Type B pancreatic cell (in vitro differentiated cells): ENCODE measurements around the gene ARAP3. TPM values are rescaled to one million over a fixed set of nuclear protein-coding genes. Genes with fewer than 3 reads are reported as not detected.

ENCODE experiments used
- DNase-seq: peaks from one replicate; pipeline ENCODE4 v3.0.0; 2021; ENCODE audit warnings: mixed read lengths; ENCODE audit not compliant: unreplicated experiment; ENCODE audit errors: extremely low spot score
- H3K27ac Mint-ChIP-seq: 2 replicates; pipeline ENCODE4 v1.8.0; 2021; ENCODE audit warnings: mild to moderate bottlenecking, mixed read lengths
- H3K27me3 Mint-ChIP-seq: 2 replicates; pipeline ENCODE4 v1.8.0; 2021; ENCODE audit warnings: mixed read lengths
- H3K36me3 Mint-ChIP-seq: 2 replicates; pipeline ENCODE4 v1.8.0; 2021; ENCODE audit warnings: mixed read lengths
- H3K4me1 Mint-ChIP-seq: one replicate; pipeline ENCODE4 v1.8.0; 2021; ENCODE audit warnings: mixed read lengths; ENCODE audit not compliant: unreplicated experiment
- H3K4me3 Mint-ChIP-seq: 2 replicates; pipeline ENCODE4 v1.8.0; 2021; ENCODE audit warnings: mild to moderate bottlenecking, mixed read lengths
- H3K9me3 Mint-ChIP-seq: 2 replicates; pipeline ENCODE4 v1.8.0; 2021; ENCODE audit warnings: mixed read lengths
- CTCF ChIP-seq: fragments of 200-600 bp; sonication (generic); conservative IDR thresholded peaks from 2 replicates; pipeline ENCODE4 v1.5.0; 2021; ENCODE audit warnings: antibody characterized with exemption, mild to moderate bottlenecking
- total RNA-seq: library from RNA; stranded (reverse); gene quantifications from 2 replicates; pipeline ENCODE4 v1.2.1, GENCODE V29; 2021; ENCODE audit warnings: low replicate concordance

Gene ARAP3
- total RNA-seq, 1 donor from 2014 or later = 8.4 TPM

- peaks cover 20% of the 10 kb centered on the region for H3K27me3 Mint-ChIP-seq
- no peak overlapping the region for H3K4me3 Mint-ChIP-seq
- peak overlapping the region; percentile 34 for H3K27ac Mint-ChIP-seq
- H3K36me3 Mint-ChIP-seq = no peaks in the 10 kb centered on the region
- no peaks in the 10 kb centered on the region for H3K9me3 Mint-ChIP-seq
- DNase-seq = no peak
- TF ChIP-seq CTCF = no peak
- H3K4me1 Mint-ChIP-seq = peaks cover 25% of the 10 kb centered on the region
These were observed 31.7 kb upstream of the ARAP3 start for GRCh38 chr5:141713616-141714309.

GRCh38 chr5:141711687-141712086 lies 29.7 kb upstream of the ARAP3 start:
- no peak overlapping the region for H3K4me3 Mint-ChIP-seq
- TF ChIP-seq CTCF = no peak
- no peaks in the 10 kb centered on the region for H3K36me3 Mint-ChIP-seq
- peaks cover 25% of the 10 kb centered on the region for H3K4me1 Mint-ChIP-seq
- H3K27me3 Mint-ChIP-seq = peaks cover 15% of the 10 kb centered on the region
- no peak overlapping the region for H3K27ac Mint-ChIP-seq
- no peaks in the 10 kb centered on the region for H3K9me3 Mint-ChIP-seq
- DNase-seq = no peak

GRCh38 chr5:141709699-141710267 lies 27.8 kb upstream of the ARAP3 start:
- H3K4me3 Mint-ChIP-seq = no peak overlapping the region
- H3K4me1 Mint-ChIP-seq = peaks cover 19% of the 10 kb centered on the region
- no peak for TF ChIP-seq CTCF
- H3K27me3 Mint-ChIP-seq = peaks cover 13% of the 10 kb centered on the region
- no peaks in the 10 kb centered on the region for H3K9me3 Mint-ChIP-seq
- H3K36me3 Mint-ChIP-seq = no peaks in the 10 kb centered on the region
- no peak overlapping the region for H3K27ac Mint-ChIP-seq
- DNase-seq = no peak

GRCh38 chr5:141708016-141708415 lies 26.0 kb upstream of the ARAP3 start:
- H3K9me3 Mint-ChIP-seq = no peaks in the 10 kb centered on the region
- H3K4me3 Mint-ChIP-seq = no peak overlapping the region
- H3K27me3 Mint-ChIP-seq = peaks cover 13% of the 10 kb centered on the region
- no peak for DNase-seq
- H3K36me3 Mint-ChIP-seq = no peaks in the 10 kb centered on the region
- no peak overlapping the region for H3K27ac Mint-ChIP-seq
- no peak for TF ChIP-seq CTCF
- H3K4me1 Mint-ChIP-seq = peaks cover 8% of the 10 kb centered on the region

- Mint-ChIP-seq H3K27me3 (peaks cover 13% of the 10 kb centered on the region), H3K4me3 (no peak overlapping the region), H3K9me3 (no peaks in the 10 kb centered on the region), H3K27ac (no peak overlapping the region), H3K4me1 (peaks cover 10% of the 10 kb centered on the region), H3K36me3 (no peaks in the 10 kb centered on the region)
- DNase-seq = no peak
- no peak for TF ChIP-seq CTCF
These were observed 25.5 kb upstream of the ARAP3 start for GRCh38 chr5:141707510-141707909.
